ENCODE data around the gene TAF13. TPM values are rescaled to one million over a fixed set of nuclear protein-coding genes. Genes with fewer than 3 reads are reported as not detected.

TAF13 gene
- total RNA-seq, 1 donor from 2014 or later = 24.1 TPM

DNA sequence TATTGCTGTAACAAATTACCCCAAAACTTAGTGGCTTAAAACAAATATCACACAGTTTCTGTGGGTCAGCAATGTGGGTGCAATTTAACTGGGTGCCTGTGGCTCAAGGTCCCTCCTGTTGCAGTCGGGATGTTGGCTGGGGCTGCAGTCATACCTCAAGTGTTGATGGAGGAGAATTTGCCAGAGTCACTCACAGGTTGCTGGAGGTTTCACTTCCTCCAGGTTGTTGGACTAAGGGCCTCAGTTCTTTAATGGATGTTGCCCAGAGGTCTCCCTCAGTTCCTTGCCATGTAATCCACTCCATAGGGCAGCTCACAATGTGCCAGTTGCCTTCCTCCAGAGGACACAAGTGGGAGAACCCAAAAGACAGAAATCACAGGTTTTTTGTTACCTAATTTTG is 2.5 kb upstream of the TAF13 start:
- Mint-ChIP-seq H3K4me3 (ENCODE audit: low read depth) (no peak overlapping the region), H3K4me1 (ENCODE audit: low read depth) (peaks cover 15% of the 10 kb centered on the region), H3K27me3 (peaks cover 3% of the 10 kb centered on the region), H3K9me3 (ENCODE audit: low read depth) (no peaks in the 10 kb centered on the region), H3K27ac (no peak overlapping the region), H3K36me3 (ENCODE audit: insufficient read depth) (peaks cover 1% of the 10 kb centered on the region)
- TF ChIP-seq, protein P1, sequence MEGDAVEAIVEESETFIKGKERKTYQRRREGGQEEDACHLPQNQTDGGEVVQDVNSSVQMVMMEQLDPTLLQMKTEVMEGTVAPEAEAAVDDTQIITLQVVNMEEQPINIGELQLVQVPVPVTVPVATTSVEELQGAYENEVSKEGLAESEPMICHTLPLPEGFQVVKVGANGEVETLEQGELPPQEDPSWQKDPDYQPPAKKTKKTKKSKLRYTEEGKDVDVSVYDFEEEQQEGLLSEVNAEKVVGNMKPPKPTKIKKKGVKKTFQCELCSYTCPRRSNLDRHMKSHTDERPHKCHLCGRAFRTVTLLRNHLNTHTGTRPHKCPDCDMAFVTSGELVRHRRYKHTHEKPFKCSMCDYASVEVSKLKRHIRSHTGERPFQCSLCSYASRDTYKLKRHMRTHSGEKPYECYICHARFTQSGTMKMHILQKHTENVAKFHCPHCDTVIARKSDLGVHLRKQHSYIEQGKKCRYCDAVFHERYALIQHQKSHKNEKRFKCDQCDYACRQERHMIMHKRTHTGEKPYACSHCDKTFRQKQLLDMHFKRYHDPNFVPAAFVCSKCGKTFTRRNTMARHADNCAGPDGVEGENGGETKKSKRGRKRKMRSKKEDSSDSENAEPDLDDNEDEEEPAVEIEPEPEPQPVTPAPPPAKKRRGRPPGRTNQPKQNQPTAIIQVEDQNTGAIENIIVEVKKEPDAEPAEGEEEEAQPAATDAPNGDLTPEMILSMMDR (IDR thresholded peaks at IDR 0.05; ENCODE audit: unreplicated experiment) = no peak
- DNase-seq (ENCODE audit: low spot score, unreplicated experiment) = no peak

DNA sequence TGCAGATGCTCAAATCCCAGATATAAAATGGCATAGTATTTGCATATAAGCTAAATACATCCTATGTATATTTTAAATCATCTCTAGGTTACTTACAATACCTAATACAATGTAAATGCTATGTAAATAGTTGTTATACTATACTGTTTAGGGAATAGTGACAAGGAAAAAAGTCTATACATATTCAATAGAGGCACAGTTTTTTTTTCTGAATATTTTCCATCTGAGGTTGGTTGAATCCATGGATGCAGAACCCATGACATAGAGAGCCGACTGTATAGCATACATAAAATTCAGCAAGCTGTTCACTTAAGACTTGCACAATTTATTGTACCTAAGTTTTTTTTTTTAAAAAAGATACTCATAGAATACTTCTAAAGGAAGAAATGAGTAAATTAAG is 6.5 kb downstream of the TAF13 start:
- no peak for DNase-seq (ENCODE audit: low spot score, unreplicated experiment)
- H3K27ac Mint-ChIP-seq = no peak overlapping the region
- H3K4me3 Mint-ChIP-seq (ENCODE audit: low read depth) = no peak overlapping the region
- no peaks in the 10 kb centered on the region for H3K27me3 Mint-ChIP-seq
- peaks cover 11% of the 10 kb centered on the region for H3K36me3 Mint-ChIP-seq (ENCODE audit: insufficient read depth)
- TF ChIP-seq, protein P1 (IDR thresholded peaks at IDR 0.05; ENCODE audit: unreplicated experiment) = no peak
- no peaks in the 10 kb centered on the region for H3K9me3 Mint-ChIP-seq (ENCODE audit: low read depth)
- peaks cover under 1% of the 10 kb centered on the region for H3K4me1 Mint-ChIP-seq (ENCODE audit: low read depth)

DNA sequence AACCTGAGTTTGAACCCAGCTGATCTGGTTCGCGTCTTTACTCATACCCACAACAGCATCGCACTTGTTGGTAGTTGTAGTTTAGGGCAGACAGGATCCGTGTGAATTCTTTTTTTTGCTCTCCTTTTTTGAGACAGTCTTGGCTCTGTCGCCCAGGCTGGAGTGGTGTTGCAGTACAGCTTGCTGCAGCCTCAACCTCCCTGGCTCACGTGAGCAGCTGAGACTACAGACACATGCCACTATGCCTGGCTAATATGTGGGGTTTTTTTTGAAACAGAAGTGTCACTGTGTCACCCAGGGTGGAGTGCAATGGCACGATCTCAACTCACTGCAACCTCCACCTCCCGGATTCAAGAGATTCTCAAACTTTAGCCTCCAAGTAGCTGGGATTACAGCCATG is 7.9 kb downstream of the TAF13 start:
- TF ChIP-seq, protein P1 (IDR thresholded peaks at IDR 0.05; ENCODE audit: unreplicated experiment) = no peak
- Mint-ChIP-seq H3K4me3 (ENCODE audit: low read depth) (no peak overlapping the region), H3K27me3 (no peaks in the 10 kb centered on the region), H3K27ac (no peak overlapping the region), H3K9me3 (ENCODE audit: low read depth) (no peaks in the 10 kb centered on the region), H3K36me3 (ENCODE audit: insufficient read depth) (peaks cover 11% of the 10 kb centered on the region), H3K4me1 (ENCODE audit: low read depth) (no peaks in the 10 kb centered on the region)
- no peak for DNase-seq (ENCODE audit: low spot score, unreplicated experiment)

DNA sequence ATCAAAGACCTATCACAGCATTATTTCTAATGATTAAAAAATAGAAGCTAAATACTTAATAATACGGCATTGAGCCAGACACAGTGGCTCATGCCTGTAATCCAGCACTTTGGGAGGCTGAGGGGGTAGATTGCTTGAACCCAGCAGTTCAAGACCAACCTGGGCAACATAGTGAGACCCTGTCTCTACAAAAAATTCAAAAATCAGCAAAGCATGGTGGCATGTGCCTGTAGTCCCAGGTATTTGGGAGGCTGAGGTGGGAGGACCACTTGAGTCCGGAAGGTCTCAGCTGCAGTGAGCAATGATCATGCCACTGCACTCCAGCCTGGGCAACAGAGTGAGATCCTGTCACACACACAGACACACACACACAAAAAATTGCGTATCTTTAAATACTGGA is 10.7 kb downstream of the TAF13 start:
- H3K27me3 Mint-ChIP-seq = no peaks in the 10 kb centered on the region
- no peaks in the 10 kb centered on the region for H3K4me1 Mint-ChIP-seq (ENCODE audit: low read depth)
- no peaks in the 10 kb centered on the region for H3K9me3 Mint-ChIP-seq (ENCODE audit: low read depth)
- no peak for DNase-seq (ENCODE audit: low spot score, unreplicated experiment)
- H3K27ac Mint-ChIP-seq = no peak overlapping the region
- TF ChIP-seq, protein P1 (IDR thresholded peaks at IDR 0.05; ENCODE audit: unreplicated experiment) = no peak
- H3K36me3 Mint-ChIP-seq (ENCODE audit: insufficient read depth) = peaks cover 9% of the 10 kb centered on the region
- no peak overlapping the region for H3K4me3 Mint-ChIP-seq (ENCODE audit: low read depth)

DNA sequence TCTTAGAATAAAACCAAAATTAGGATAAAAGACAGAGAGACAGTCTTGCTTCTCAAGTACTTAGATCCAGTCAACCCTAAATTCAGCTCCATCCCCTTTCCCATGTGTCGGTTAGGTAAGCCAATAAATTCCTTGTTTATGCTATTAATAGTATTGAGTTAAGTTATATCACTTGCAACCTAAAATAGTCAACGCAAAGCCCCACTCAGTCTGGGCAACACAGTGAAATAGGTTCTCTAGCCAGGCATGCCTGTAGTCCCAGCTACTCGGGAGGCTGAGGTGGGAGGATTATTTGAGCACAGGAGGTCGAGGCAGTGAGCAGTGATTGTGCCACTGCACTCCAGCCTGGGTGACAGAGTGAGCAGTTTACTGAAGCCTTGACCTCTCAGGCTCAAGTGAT is 14.6 kb downstream of the TAF13 start:
- Mint-ChIP-seq H3K4me1 (ENCODE audit: low read depth) (no peaks in the 10 kb centered on the region), H3K27ac (no peak overlapping the region), H3K4me3 (ENCODE audit: low read depth) (no peak overlapping the region), H3K9me3 (ENCODE audit: low read depth) (no peaks in the 10 kb centered on the region), H3K36me3 (ENCODE audit: insufficient read depth) (peaks cover 4% of the 10 kb centered on the region), H3K27me3 (no peaks in the 10 kb centered on the region)
- TF ChIP-seq, protein P1 (IDR thresholded peaks at IDR 0.05; ENCODE audit: unreplicated experiment) = no peak
- no peak for DNase-seq (ENCODE audit: low spot score, unreplicated experiment)
